GM12878 (cell line): ENCODE results near the gene MGLL.

Experiments
- ATF2 ChIP-seq: IDR thresholded peaks from 2 replicates; pipeline ENCODE4 v1.6.1; 2012; ENCODE audit warnings: low read length, inconsistent platforms
- CHD2 ChIP-seq: IDR thresholded peaks from 2 replicates; pipeline ENCODE4 v1.6.1; 2011; ENCODE audit warnings: low read depth, low read length, improper control_type of control experiment, borderline replicate concordance
- CTCF ChIP-seq, 3 experiments: IDR thresholded peaks in 2 of 3; conservative IDR thresholded peaks in 1 of 3; 2 replicates each; pipeline ENCODE4 v1.5.1; 2011; ENCODE audit warnings: low read depth in 3 of 3, low read length in 3 of 3, mild to moderate bottlenecking in 3 of 3, control low read depth in 2 of 3, moderate library complexity in 2 of 3, inconsistent platforms in 1 of 3, mixed read lengths in 1 of 3; ENCODE audit not compliant: control insufficient read depth in 2 of 3, insufficient read depth in 1 of 3; ENCODE audit errors: extremely low read depth in 1 of 3
- FOXK2 ChIP-seq: fragments of 450-650 bp; IDR thresholded peaks from 2 replicates; pipeline ENCODE4 v1.6.1; 2017; ENCODE audit warnings: mild to moderate bottlenecking, moderate library complexity
- MTA3 ChIP-seq: IDR thresholded peaks from 2 replicates; pipeline ENCODE4 v1.6.1; 2012; ENCODE audit warnings: low read length, inconsistent platforms, borderline replicate concordance
- POLR2A ChIP-seq: IDR thresholded peaks from 2 replicates; pipeline ENCODE4 v1.6.1; 2011; ENCODE audit warnings: low read depth, mild to moderate bottlenecking, low read length
- RAD21 ChIP-seq: IDR thresholded peaks from 2 replicates; pipeline ENCODE4 v1.6.1; 2011; ENCODE audit warnings: mild to moderate bottlenecking, low read depth, low read length, moderate library complexity; ENCODE audit not compliant: insufficient read depth
- USF2 ChIP-seq: IDR thresholded peaks from 2 replicates; pipeline ENCODE4 v1.6.1; 2011; ENCODE audit warnings: low read depth, low read length, improper control_type of control experiment, borderline replicate concordance

GRCh38 chr3:127679534-127680145 is 142.7 kb downstream of the MGLL start:
- TF ChIP-seq CTCF (IDR thresholded peaks at IDR 0.05 in 2 of 3, conservative IDR thresholded peaks at IDR 0.05 in 1 of 3; ENCODE audit: control insufficient read depth in 2 of 3, extremely low read depth in 1 of 3, insufficient read depth in 1 of 3, low read depth in 3 of 3, low read length in 3 of 3) (no peak), RAD21 (no peak), MTA3 (no peak), CHD2 (no peak), POLR2A (peak; percentile 17; the same call in 1 of the 2 replicates), FOXK2 (no peak), USF2 (no peak), ATF2 (no peak)
